Measurements from ENCODE around the gene PLVAP. TPM values are rescaled to one million over a fixed set of nuclear protein-coding genes. Genes with fewer than 3 reads are reported as not detected.

PLVAP gene
- total and polyA plus RNA-seq, 3 experiments from 2014 or later = not detected

DNA sequence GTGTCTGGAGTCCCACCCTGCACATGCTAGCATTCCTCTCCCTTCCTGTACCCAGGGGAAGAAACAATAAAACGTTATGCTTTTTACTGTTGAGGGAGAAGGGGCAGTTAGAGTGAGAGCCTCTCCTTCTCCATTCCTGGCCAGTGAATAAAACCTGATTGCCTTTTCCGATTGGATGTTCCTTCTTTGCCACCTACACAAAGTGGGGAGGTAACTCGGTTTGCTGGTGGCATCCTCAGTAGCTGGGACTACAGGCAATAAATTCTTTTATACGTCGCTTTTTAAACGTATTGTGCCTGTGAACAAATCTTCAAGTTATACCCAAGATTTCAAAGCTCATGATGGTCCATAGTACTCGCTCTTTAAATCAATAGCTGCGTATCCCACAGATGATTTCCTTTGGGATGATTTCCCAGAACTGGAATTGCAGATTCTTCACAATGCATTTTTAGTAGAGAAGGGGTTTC is 42.0 kb upstream of the PLVAP start:
- Mint-ChIP-seq H3K36me3 (peaks cover 0 to 36% (median 1%) of the 10 kb centered on the region in 3 donors), H3K4me3 (peak overlapping the region; percentile 89 to 97 (median 92)), H3K27me3 (no peaks in the 10 kb centered on the region), H3K27ac (peak overlapping the region; percentile 88 to 98 (median 92)), H3K9me3 (no peaks in the 10 kb centered on the region), H3K4me1 (peaks cover 14 to 20% (median 18%) of the 10 kb centered on the region in 3 donors)
- Histone ChIP-seq H3K27ac (ENCODE audit: low read depth, low read length) (peak overlapping the region; percentile 57), H3K9me3 (ENCODE audit: low read length) (no peaks in the 10 kb centered on the region), H3K36me3 (ENCODE audit: insufficient read depth, low read length) (no peaks in the 10 kb centered on the region), H3K4me3 (ENCODE audit: low read length) (peak overlapping the region; percentile 78), H3K4me1 (ENCODE audit: insufficient read depth, low read length) (peaks cover 15% of the 10 kb centered on the region), H3K27me3 (ENCODE audit: insufficient read depth, low read length, poor library complexity, severe bottlenecking) (no peaks in the 10 kb centered on the region)
- POLR2A ChIA-PET = interaction anchor here (0.5 to 1.8 kb wide), 6 partner anchors 13 to 193 kb away, joined by 3 to 25 read pairs (median 5); partner anchors contain the start of genes BST2, DDA1 and OCEL1
- DNase-seq = no peak
- CTCF ChIA-PET = interaction anchor here (1.0 to 1.4 kb wide), 4 partner anchors 10 to 18 kb away, joined by 3 to 11 read pairs (median 3); partner anchors contain the start of gene BST2

DNA sequence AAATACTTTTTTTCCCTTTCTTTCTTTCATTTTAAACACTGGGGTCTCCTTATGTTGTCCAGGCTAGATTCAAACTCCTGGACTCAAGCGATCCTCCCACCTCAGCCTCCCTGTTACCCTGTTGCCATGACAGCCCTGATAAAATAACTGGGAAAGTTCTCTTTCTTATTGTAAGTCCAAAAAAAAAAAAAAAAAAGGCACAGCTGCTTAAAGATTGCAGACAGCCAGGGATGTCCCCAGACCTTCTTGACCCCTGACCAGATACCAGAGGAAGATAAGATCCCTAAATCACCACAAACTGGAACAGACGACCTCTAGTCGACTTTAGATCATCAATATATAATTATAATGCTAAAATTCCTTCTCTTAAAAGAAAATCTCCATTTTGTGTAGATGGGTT is 41.6 kb upstream of the PLVAP start:
- ChIA-PET POLR2A (interaction anchor here (1.5 to 1.8 kb wide), 2 partner anchors 13 to 110 kb away, joined by 5 to 25 read pairs; partner anchors contain the start of genes BST2 and DDA1), CTCF (interaction anchor here (1.0 to 1.4 kb wide), 2 partner anchors 10 to 12 kb away, joined by 3 to 11 read pairs; partner anchors contain the start of gene BST2)
- Histone ChIP-seq H3K27me3 (ENCODE audit: insufficient read depth, low read length, poor library complexity, severe bottlenecking) (no peaks in the 10 kb centered on the region), H3K4me3 (ENCODE audit: low read length) (peak overlapping the region; percentile 78), H3K4me1 (ENCODE audit: insufficient read depth, low read length) (peaks cover 15% of the 10 kb centered on the region), H3K9me3 (ENCODE audit: low read length) (no peaks in the 10 kb centered on the region), H3K36me3 (ENCODE audit: insufficient read depth, low read length) (peaks cover 2% of the 10 kb centered on the region), H3K27ac (ENCODE audit: low read depth, low read length) (peak overlapping the region; percentile 57)
- DNase-seq = no peak
- Mint-ChIP-seq H3K4me1 (peaks cover 14 to 20% (median 18%) of the 10 kb centered on the region in 3 donors), H3K4me3 (peak overlapping the region; percentile 27 to 94 (median 92)), H3K9me3 (no peaks in the 10 kb centered on the region), H3K27me3 (no peaks in the 10 kb centered on the region), H3K36me3 (peaks cover 0 to 37% (median 1%) of the 10 kb centered on the region in 3 donors), H3K27ac (peak overlapping the region in 5 of 8 donors; percentile 88 to 96 (median 94))

DNA sequence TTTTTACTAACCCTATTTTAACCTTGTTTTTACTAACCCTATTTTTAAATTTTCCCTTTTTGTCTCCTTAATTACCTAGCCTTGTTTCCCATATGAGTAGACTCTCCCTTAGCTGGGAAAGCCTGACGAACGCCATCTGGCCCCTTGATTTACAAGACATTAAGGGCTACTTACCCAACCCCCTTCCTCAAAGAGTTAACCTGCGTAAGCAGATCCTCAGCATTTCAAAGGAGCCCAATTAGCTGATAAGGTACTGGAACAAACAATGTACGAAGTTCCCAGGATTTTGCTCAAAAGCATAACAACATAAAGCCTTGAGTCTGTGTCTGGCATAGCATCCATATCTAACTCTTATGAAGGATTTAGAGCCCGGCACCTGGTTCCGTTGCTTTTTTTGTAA is 38.0 kb upstream of the PLVAP start:
- peaks cover 0 to 46% (median 4%) of the 10 kb centered on the region in 3 donors for H3K36me3 Mint-ChIP-seq
- peak overlapping the region in 3 of 8 donors; percentile 29 to 71 (median 43) for H3K27ac Mint-ChIP-seq
- peaks cover 15% of the 10 kb centered on the region for H3K36me3 ChIP-seq (ENCODE audit: insufficient read depth, low read length)
- H3K4me3 ChIP-seq (ENCODE audit: low read length) = no peak overlapping the region
- ChIA-PET CTCF (no interaction called here), POLR2A (interaction anchor here (0.7 kb wide), 1 partner anchor 11 kb away, joined by 3 read pairs; no protein-coding TSS in a partner anchor)
- DNase-seq = no peak
- peaks cover 7% of the 10 kb centered on the region for H3K4me1 ChIP-seq (ENCODE audit: insufficient read depth, low read length)
- H3K27me3 ChIP-seq (ENCODE audit: insufficient read depth, low read length, poor library complexity, severe bottlenecking) = no peaks in the 10 kb centered on the region
- H3K27ac ChIP-seq (ENCODE audit: low read depth, low read length) = no peak overlapping the region
- no peaks in the 10 kb centered on the region for H3K9me3 Mint-ChIP-seq
- no peaks in the 10 kb centered on the region for H3K27me3 Mint-ChIP-seq
- H3K9me3 ChIP-seq (ENCODE audit: low read length) = no peaks in the 10 kb centered on the region
- no peak overlapping the region for H3K4me3 Mint-ChIP-seq
- H3K4me1 Mint-ChIP-seq = peaks cover 11 to 15% (median 11%) of the 10 kb centered on the region in 3 donors

DNA sequence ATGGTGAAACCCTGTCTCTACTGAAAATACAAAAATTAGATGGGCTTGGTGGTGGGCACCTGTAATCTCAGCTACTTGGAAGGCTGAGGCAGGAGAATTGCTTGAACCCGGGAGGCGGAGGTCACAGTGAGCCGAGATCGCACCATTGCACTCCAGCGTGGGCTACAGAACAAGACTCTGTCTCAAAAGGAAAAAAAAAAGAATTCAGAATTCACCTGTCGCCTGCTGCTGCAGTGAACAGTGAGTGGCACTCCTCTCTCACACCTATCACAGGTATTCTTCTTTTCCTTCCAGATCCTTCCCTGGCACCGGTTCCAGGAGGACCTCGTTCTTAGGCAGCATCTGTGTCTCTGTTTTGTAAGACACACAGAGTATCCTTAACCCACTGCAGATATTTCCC is 37.0 kb upstream of the PLVAP start:
- Histone ChIP-seq H3K36me3 (ENCODE audit: insufficient read depth, low read length) (peaks cover 15% of the 10 kb centered on the region), H3K27ac (ENCODE audit: low read depth, low read length) (no peak overlapping the region), H3K4me3 (ENCODE audit: low read length) (no peak overlapping the region), H3K27me3 (ENCODE audit: insufficient read depth, low read length, poor library complexity, severe bottlenecking) (no peaks in the 10 kb centered on the region), H3K4me1 (ENCODE audit: insufficient read depth, low read length) (peaks cover 3% of the 10 kb centered on the region), H3K9me3 (ENCODE audit: low read length) (no peaks in the 10 kb centered on the region)
- H3K4me3 Mint-ChIP-seq = no peak overlapping the region
- no peak for DNase-seq
- ChIA-PET POLR2A (no interaction called here), CTCF (interaction anchor here (1.4 kb wide), 1 partner anchor 24 kb away, joined by 3 read pairs; no protein-coding TSS in a partner anchor)
- H3K4me1 Mint-ChIP-seq = peaks cover 4 to 8% (median 5%) of the 10 kb centered on the region in 3 donors
- no peaks in the 10 kb centered on the region for H3K27me3 Mint-ChIP-seq
- no peaks in the 10 kb centered on the region for H3K9me3 Mint-ChIP-seq
- peaks cover 0 to 44% (median 4%) of the 10 kb centered on the region in 3 donors for H3K36me3 Mint-ChIP-seq
- no peak overlapping the region for H3K27ac Mint-ChIP-seq

DNA sequence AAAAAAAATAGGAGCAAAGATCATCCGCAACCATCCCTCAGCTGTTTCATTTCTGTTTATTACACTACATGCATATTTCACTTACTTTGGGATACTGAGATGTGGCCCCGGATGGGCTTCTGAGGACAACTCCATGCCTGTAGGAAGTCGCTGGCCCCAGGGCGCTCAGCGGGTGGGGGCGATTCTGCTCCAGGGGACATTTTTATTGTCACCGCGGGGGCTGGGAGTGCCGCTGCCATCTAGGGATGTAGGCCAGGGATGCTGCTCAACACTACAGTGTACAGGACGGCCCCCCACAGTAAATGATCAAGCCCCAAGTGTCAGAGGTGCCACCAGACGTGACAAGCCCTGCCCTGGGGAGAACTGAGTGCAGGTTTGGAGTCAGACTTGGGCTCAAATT is 34.7 kb upstream of the PLVAP start:
- peak overlapping the region in 1 of 7 donors; percentile 37 for H3K4me3 Mint-ChIP-seq
- H3K4me1 Mint-ChIP-seq = peaks cover 14 to 17% (median 17%) of the 10 kb centered on the region in 3 donors
- H3K27ac ChIP-seq (ENCODE audit: low read depth, low read length) = no peak overlapping the region
- CTCF ChIA-PET = no interaction called here
- DNase-seq = no peak
- POLR2A ChIA-PET = no interaction called here
- H3K4me1 ChIP-seq (ENCODE audit: insufficient read depth, low read length) = no peaks in the 10 kb centered on the region
- H3K36me3 ChIP-seq (ENCODE audit: insufficient read depth, low read length) = peaks cover 15% of the 10 kb centered on the region
- H3K9me3 Mint-ChIP-seq = no peaks in the 10 kb centered on the region
- peaks cover 0 to 45% (median 3%) of the 10 kb centered on the region in 3 donors for H3K36me3 Mint-ChIP-seq
- H3K27ac Mint-ChIP-seq = peak overlapping the region in 2 of 8 donors; percentile 22 to 50
- H3K9me3 ChIP-seq (ENCODE audit: low read length) = no peaks in the 10 kb centered on the region
- H3K4me3 ChIP-seq (ENCODE audit: low read length) = no peak overlapping the region
- no peaks in the 10 kb centered on the region for H3K27me3 ChIP-seq (ENCODE audit: insufficient read depth, low read length, poor library complexity, severe bottlenecking)
- no peaks in the 10 kb centered on the region for H3K27me3 Mint-ChIP-seq

DNA sequence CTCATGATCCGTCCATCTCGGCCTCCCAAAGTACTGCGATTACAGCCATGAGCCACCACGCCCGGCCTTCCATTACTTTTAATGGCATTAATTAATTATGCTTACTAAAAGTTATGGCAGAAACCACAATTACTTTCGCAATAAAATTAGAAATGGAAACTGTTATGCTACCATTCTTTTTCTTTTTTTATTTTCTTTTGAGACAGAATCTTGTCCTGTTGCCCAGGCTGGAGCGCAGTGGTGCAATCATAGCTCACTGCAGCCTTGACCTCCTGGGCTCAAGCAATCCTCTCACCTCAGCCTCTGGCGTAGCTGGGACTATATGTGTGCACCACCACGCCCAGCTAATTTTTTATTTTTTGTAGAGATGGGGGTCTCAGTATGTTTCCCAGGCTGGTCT is 32.8 kb upstream of the PLVAP start:
- Mint-ChIP-seq H3K4me1 (peaks cover 19 to 32% (median 26%) of the 10 kb centered on the region in 3 donors), H3K27me3 (no peaks in the 10 kb centered on the region), H3K27ac (no peak overlapping the region), H3K36me3 (peaks cover 0 to 43% (median 3%) of the 10 kb centered on the region in 3 donors), H3K4me3 (peak overlapping the region in 1 of 7 donors; percentile 15), H3K9me3 (no peaks in the 10 kb centered on the region)
- Histone ChIP-seq H3K9me3 (ENCODE audit: low read length) (no peaks in the 10 kb centered on the region), H3K27me3 (ENCODE audit: insufficient read depth, low read length, poor library complexity, severe bottlenecking) (no peaks in the 10 kb centered on the region), H3K4me3 (ENCODE audit: low read length) (no peak overlapping the region), H3K27ac (ENCODE audit: low read depth, low read length) (no peak overlapping the region), H3K4me1 (ENCODE audit: insufficient read depth, low read length) (peaks cover 5% of the 10 kb centered on the region), H3K36me3 (ENCODE audit: insufficient read depth, low read length) (peaks cover 15% of the 10 kb centered on the region)
- CTCF ChIA-PET = no interaction called here
- no peak for DNase-seq
- POLR2A ChIA-PET = no interaction called here

DNA sequence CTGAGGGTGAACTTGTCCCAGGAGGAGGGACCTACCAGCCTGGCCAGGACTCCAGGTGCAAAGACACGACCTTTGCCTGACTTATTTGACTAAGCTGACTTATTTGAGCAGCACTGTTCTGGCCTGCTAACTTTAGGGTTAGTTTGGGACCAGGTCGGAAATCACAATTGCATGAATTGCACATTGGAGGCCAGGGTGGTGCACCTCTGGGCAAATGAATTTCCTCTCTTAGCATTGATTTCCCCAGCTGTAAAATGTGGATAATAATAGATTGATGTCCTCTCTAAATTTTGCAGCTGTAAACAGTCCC is 29.7 kb upstream of the PLVAP start:
- Histone ChIP-seq H3K36me3 (ENCODE audit: insufficient read depth, low read length) (peaks cover 6% of the 10 kb centered on the region), H3K27me3 (ENCODE audit: insufficient read depth, low read length, poor library complexity, severe bottlenecking) (no peaks in the 10 kb centered on the region), H3K27ac (ENCODE audit: low read depth, low read length) (peak overlapping the region; percentile 86), H3K9me3 (ENCODE audit: low read length) (no peaks in the 10 kb centered on the region), H3K4me1 (ENCODE audit: insufficient read depth, low read length) (peaks cover 17% of the 10 kb centered on the region), H3K4me3 (ENCODE audit: low read length) (peak overlapping the region; percentile 76)
- no peaks in the 10 kb centered on the region for H3K27me3 Mint-ChIP-seq
- CTCF ChIA-PET = interaction anchor here (1.3 to 3.3 kb wide), 4 partner anchors 13 to 98 kb away, joined by 4 to 21 read pairs (median 13); partner anchors contain the start of genes DDA1 and MVB12A
- H3K27ac Mint-ChIP-seq = peak overlapping the region; percentile 87 to 99 (median 92)
- H3K36me3 Mint-ChIP-seq = peaks cover 0 to 26% (median 0%) of the 10 kb centered on the region in 3 donors
- peak overlapping the region; percentile 90 to 98 (median 95) for H3K4me3 Mint-ChIP-seq
- POLR2A ChIA-PET = interaction anchor here (0.6 to 2.9 kb wide), 2 partner anchors 13 to 64 kb away, joined by 7 to 25 read pairs; partner anchors contain the start of gene MVB12A
- no peak for DNase-seq
- no peaks in the 10 kb centered on the region for H3K9me3 Mint-ChIP-seq
- peaks cover 31 to 48% (median 36%) of the 10 kb centered on the region in 3 donors for H3K4me1 Mint-ChIP-seq

Measured in CD8-positive, alpha-beta memory T cell (primary cell).